Neural progenitor cell (in vitro differentiated cells): ENCODE measurements around the gene NDFIP2. TPM values are rescaled to one million over a fixed set of nuclear protein-coding genes. Genes with fewer than 3 reads are reported as not detected.
A peak's percentile ranks its signal among the peaks of the same experiment; 100 is the strongest.

Experiments
- DNase-seq: peaks from one replicate; pipeline ENCODE4 v3.0.0-alpha.2; 2016; ENCODE audit warnings: low spot score
- H2AFZ ChIP-seq: fragments of 200-600 bp; sonication (generic); replicated peaks from 2 replicates; pipeline ENCODE4 v1.6.1; 2016; ENCODE audit warnings: antibody characterized with exemption
- H3F3A ChIP-seq: fragments of 200-600 bp; sonication (generic); 2 replicates; pipeline ENCODE4 v1.6.1; 2016; ENCODE audit warnings: antibody characterized with exemption, low read depth
- H3K27ac ChIP-seq: fragments of 200-600 bp; sonication (generic); 2 replicates; pipeline ENCODE4 v1.5.1; 2016; ENCODE audit warnings: mild to moderate bottlenecking
- H3K27me3 ChIP-seq: fragments of 200-600 bp; sonication (generic); 2 replicates; pipeline ENCODE4 v1.6.1; 2016; ENCODE audit warnings: mild to moderate bottlenecking, moderate library complexity
- H3K36me3 ChIP-seq: fragments of 200-600 bp; sonication (generic); 2 replicates; pipeline ENCODE4 v1.5.1; 2016
- H3K4me1 ChIP-seq: fragments of 200-600 bp; sonication (generic); 2 replicates; pipeline ENCODE4 v1.6.1; 2016; ENCODE audit warnings: mixed run types
- H3K4me2 ChIP-seq: fragments of 200-600 bp; sonication (generic); 2 replicates; pipeline ENCODE4 v1.6.1; 2016
- H3K4me3 ChIP-seq: fragments of 200-600 bp; sonication (generic); 2 replicates; pipeline ENCODE4 v1.5.1; 2016
- H3K79me2 ChIP-seq: fragments of 200-600 bp; sonication (generic); 2 replicates; pipeline ENCODE4 v1.6.1; 2016; ENCODE audit warnings: low read depth
- H3K9ac ChIP-seq: fragments of 200-600 bp; sonication (generic); 2 replicates; pipeline ENCODE4 v1.6.1; 2016
- H3K9me3 ChIP-seq: fragments of 200-600 bp; sonication (generic); 2 replicates; pipeline ENCODE4 v1.5.1; 2016; ENCODE audit warnings: low read depth
- H4K20me1 ChIP-seq: fragments of 200-600 bp; sonication (generic); 2 replicates; pipeline ENCODE4 v1.6.1; 2016; ENCODE audit warnings: low read depth
- H3K27ac Mint-ChIP-seq: 3 replicates; pipeline ENCODE4 v1.8.0; 2021; ENCODE audit warnings: mixed read lengths
- H3K27me3 Mint-ChIP-seq: 2 replicates; pipeline ENCODE4 v1.8.0; 2022; ENCODE audit warnings: low read depth, mild to moderate bottlenecking, inconsistent platforms, moderate library complexity, mixed read lengths; ENCODE audit not compliant: insufficient read depth
- H3K36me3 Mint-ChIP-seq: 3 replicates; pipeline ENCODE4 v1.8.0; 2021; ENCODE audit warnings: mixed read lengths
- H3K4me1 Mint-ChIP-seq: 3 replicates; pipeline ENCODE4 v1.8.0; 2021; ENCODE audit warnings: mixed read lengths
- H3K4me3 Mint-ChIP-seq: 3 replicates; pipeline ENCODE4 v1.8.0; 2021; ENCODE audit warnings: mild to moderate bottlenecking, moderate library complexity, mixed read lengths
- H3K9me3 Mint-ChIP-seq: 3 replicates; pipeline ENCODE4 v1.8.0; 2020; ENCODE audit warnings: mixed read lengths
- EZH2 ChIP-seq: fragments of 200-600 bp; sonication (generic); IDR thresholded peaks from 2 replicates; pipeline ENCODE4 v1.6.1; 2017; ENCODE audit warnings: antibody characterized with exemption, mild to moderate bottlenecking, moderate library complexity
- EZH2phosphoT487 ChIP-seq: fragments of 200-600 bp; sonication (generic); IDR thresholded peaks from 2 replicates; pipeline ENCODE4 v1.6.1; 2017; ENCODE audit warnings: antibody characterized with exemption
- total RNA-seq: library from RNA; depleted of rRNA; stranded (reverse); fragments of >200 nt; gene quantifications from 2 replicates; pipeline ENCODE4 v1.2.3, GENCODE V29; 2015; ENCODE audit warnings: low replicate concordance
- TF ChIP-seq, protein P1 (sequence below): fragments of 200-600 bp; sonication (generic); IDR thresholded peaks from 2 replicates; pipeline ENCODE4 v1.5.1; 2017; ENCODE audit warnings: antibody characterized with exemption, mild to moderate bottlenecking

NDFIP2 gene
- total RNA-seq, 1 donor from 2014 or later = 25.4 TPM

DNA sequence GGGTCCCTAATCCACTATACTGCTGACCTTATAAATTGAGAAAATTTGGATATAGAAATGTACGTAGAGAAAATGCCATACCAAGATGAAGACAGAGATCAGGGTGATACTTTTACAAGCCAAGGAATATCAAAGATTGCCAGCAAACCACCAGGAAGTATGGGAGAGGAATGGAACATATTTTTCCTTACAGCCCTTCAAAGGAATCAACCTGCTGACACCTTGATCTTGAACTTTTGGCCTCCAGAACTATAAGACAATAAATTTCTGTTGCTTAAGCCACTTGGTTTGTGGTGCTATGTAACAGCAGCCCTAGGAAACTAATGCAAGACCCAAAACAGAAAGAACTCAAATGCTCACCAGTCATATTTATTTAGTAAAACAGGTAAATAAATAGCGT lies 10.3 kb upstream of the NDFIP2 start:
- Histone ChIP-seq H2AFZ (no peak overlapping the region), H3K9me3 (no peaks in the 10 kb centered on the region), H3K27me3 (no peaks in the 10 kb centered on the region), H3K79me2 (no peaks in the 10 kb centered on the region), H3K36me3 (no peaks in the 10 kb centered on the region), H3K27ac (no peak overlapping the region), H4K20me1 (no peaks in the 10 kb centered on the region), H3K4me2 (no peak overlapping the region), H3F3A (no peaks in the 10 kb centered on the region), H3K4me3 (no peak overlapping the region), H3K4me1 (no peaks in the 10 kb centered on the region), H3K9ac (no peak overlapping the region)
- DNase-seq = no peak
- Mint-ChIP-seq H3K9me3 (peaks cover 3% of the 10 kb centered on the region), H3K27me3 (no peaks in the 10 kb centered on the region), H3K4me3 (no peak overlapping the region), H3K4me1 (no peaks in the 10 kb centered on the region), H3K36me3 (no peaks in the 10 kb centered on the region), H3K27ac (no peak overlapping the region)
- TF ChIP-seq EZH2phosphoT487 = no peak
- TF ChIP-seq, protein P1, sequence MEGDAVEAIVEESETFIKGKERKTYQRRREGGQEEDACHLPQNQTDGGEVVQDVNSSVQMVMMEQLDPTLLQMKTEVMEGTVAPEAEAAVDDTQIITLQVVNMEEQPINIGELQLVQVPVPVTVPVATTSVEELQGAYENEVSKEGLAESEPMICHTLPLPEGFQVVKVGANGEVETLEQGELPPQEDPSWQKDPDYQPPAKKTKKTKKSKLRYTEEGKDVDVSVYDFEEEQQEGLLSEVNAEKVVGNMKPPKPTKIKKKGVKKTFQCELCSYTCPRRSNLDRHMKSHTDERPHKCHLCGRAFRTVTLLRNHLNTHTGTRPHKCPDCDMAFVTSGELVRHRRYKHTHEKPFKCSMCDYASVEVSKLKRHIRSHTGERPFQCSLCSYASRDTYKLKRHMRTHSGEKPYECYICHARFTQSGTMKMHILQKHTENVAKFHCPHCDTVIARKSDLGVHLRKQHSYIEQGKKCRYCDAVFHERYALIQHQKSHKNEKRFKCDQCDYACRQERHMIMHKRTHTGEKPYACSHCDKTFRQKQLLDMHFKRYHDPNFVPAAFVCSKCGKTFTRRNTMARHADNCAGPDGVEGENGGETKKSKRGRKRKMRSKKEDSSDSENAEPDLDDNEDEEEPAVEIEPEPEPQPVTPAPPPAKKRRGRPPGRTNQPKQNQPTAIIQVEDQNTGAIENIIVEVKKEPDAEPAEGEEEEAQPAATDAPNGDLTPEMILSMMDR = no peak

DNA sequence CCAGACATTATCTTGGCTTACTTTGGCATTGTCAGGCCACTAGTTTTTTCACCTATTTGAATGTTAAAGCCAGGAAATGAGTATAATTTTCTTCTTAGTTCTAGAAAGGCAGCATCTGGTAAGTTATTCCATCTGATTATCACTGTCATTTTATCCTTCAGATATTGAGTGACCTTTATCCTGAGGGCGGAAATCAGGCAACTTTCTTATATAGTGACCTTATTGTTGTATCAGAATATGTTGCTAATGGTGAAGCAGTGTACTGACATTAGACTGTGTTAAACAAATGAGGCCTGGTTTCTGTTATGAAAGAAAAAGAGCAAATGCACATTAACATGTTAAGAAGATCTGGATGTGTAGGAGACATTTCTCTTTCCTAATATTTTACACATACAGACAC lies 5.4 kb upstream of the NDFIP2 start:
- no peaks in the 10 kb centered on the region for H4K20me1 ChIP-seq

DNA sequence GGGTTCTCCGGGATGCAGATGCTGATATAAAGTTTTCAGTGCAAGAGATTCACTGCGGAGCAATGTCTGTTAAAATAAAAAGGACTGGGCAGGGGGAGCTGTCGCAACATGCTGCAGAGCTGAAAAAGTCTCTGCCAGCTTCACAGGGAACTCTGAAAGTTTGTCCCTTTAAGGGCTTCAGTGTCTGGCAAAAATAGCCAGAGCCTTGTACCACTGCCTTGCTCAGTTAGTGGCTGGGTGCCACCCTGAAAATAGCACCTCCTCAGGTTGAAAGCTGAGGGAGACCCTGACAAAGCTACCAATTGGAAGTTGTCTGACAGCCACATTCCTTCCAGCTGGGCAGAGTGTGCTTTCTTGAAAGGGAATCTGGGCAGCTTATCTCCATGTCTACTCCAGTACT lies 3.0 kb upstream of the NDFIP2 start:
- Histone ChIP-seq H3K27me3 (peaks cover 28% of the 10 kb centered on the region), H3K27ac (no peak overlapping the region), H3K4me2 (no peak overlapping the region), H3K4me3 (no peak overlapping the region), H4K20me1 (no peaks in the 10 kb centered on the region), H3F3A (peaks cover 29% of the 10 kb centered on the region), H3K4me1 (peaks cover 13% of the 10 kb centered on the region), H2AFZ (peak overlapping the region; percentile 50), H3K79me2 (peaks cover 16% of the 10 kb centered on the region), H3K9ac (no peak overlapping the region), H3K9me3 (no peaks in the 10 kb centered on the region), H3K36me3 (no peaks in the 10 kb centered on the region)
- TF ChIP-seq EZH2 (no peak), EZH2phosphoT487 (no peak)
- TF ChIP-seq, protein P1 = no peak
- Mint-ChIP-seq H3K27ac (no peak overlapping the region), H3K27me3 (peaks cover 7% of the 10 kb centered on the region), H3K9me3 (peaks cover 3% of the 10 kb centered on the region), H3K4me3 (no peak overlapping the region), H3K4me1 (peaks cover 15% of the 10 kb centered on the region), H3K36me3 (no peaks in the 10 kb centered on the region)
- DNase-seq = peak; percentile 59

More for the DNA sequence above, 5.4 kb upstream of the NDFIP2 start:
- Histone ChIP-seq H3F3A (peaks cover 21% of the 10 kb centered on the region), H3K27me3 (peaks cover 24% of the 10 kb centered on the region), H3K9ac (no peak overlapping the region), H2AFZ (no peak overlapping the region), H3K9me3 (no peaks in the 10 kb centered on the region), H3K4me3 (no peak overlapping the region), H3K4me1 (peaks cover 9% of the 10 kb centered on the region), H3K27ac (no peak overlapping the region), H3K79me2 (no peaks in the 10 kb centered on the region), H3K4me2 (no peak overlapping the region), H3K36me3 (no peaks in the 10 kb centered on the region)
- DNase-seq = no peak
- Mint-ChIP-seq H3K4me3 (no peak overlapping the region), H3K36me3 (no peaks in the 10 kb centered on the region), H3K9me3 (peaks cover 3% of the 10 kb centered on the region), H3K27ac (no peak overlapping the region), H3K4me1 (peaks cover 5% of the 10 kb centered on the region), H3K27me3 (peaks cover 2% of the 10 kb centered on the region)
- TF ChIP-seq, protein P1 = no peak
- TF ChIP-seq EZH2phosphoT487 = no peak
- TF ChIP-seq EZH2 = no peak

DNA sequence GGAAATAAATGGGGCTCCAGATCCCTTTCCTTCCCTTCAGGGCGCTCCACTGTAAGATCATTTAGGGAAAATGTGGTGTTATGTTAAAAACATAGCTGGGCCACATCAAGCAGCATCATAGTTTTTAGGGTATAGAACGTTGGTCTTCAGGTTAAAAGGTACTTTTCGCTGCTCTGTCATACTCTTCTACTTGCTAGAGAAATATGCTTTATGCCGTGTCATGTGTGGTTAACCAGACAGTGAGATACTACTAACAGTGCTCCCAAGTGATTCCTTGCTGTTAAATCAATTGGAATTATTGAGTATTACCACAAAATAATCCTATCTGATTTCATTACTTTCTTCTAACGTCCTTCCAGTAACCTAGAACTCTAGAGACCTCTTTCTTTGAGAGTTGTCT lies 1.1 kb upstream of the NDFIP2 start:
- Histone ChIP-seq H3K27ac (no peak overlapping the region), H3K36me3 (no peaks in the 10 kb centered on the region), H4K20me1 (no peaks in the 10 kb centered on the region), H3K79me2 (peaks cover 34% of the 10 kb centered on the region), H3K4me2 (no peak overlapping the region), H3K9ac (no peak overlapping the region), H3K4me3 (no peak overlapping the region), H3F3A (peaks cover 29% of the 10 kb centered on the region), H3K4me1 (peaks cover 13% of the 10 kb centered on the region), H3K9me3 (no peaks in the 10 kb centered on the region), H2AFZ (no peak overlapping the region), H3K27me3 (peaks cover 28% of the 10 kb centered on the region)
- Mint-ChIP-seq H3K4me1 (peaks cover 24% of the 10 kb centered on the region), H3K4me3 (peak overlapping the region; percentile 94), H3K36me3 (no peaks in the 10 kb centered on the region), H3K27me3 (peaks cover 7% of the 10 kb centered on the region), H3K27ac (no peak overlapping the region), H3K9me3 (no peaks in the 10 kb centered on the region)
- TF ChIP-seq EZH2 = no peak
- TF ChIP-seq, protein P1 = no peak
- TF ChIP-seq EZH2phosphoT487 = no peak
- DNase-seq = no peak
